HG03442 (cell line): ENCODE data around the gene SCYGR5.
"Not testable (repeated sequence)": the region's sequence is repeated elsewhere in the genome, so short reads cannot be mapped to it uniquely, and the experiment has no call there.

Experiments used
- ATAC-seq: cut with Tn5 transposase; IDR thresholded peaks from one replicate; pipeline ENCODE4 v1.9.1; 2021; ENCODE audit warnings: mild to moderate bottlenecking, moderate library complexity; ENCODE audit not compliant: unreplicated experiment

The SCYGR5 gene

DNA sequence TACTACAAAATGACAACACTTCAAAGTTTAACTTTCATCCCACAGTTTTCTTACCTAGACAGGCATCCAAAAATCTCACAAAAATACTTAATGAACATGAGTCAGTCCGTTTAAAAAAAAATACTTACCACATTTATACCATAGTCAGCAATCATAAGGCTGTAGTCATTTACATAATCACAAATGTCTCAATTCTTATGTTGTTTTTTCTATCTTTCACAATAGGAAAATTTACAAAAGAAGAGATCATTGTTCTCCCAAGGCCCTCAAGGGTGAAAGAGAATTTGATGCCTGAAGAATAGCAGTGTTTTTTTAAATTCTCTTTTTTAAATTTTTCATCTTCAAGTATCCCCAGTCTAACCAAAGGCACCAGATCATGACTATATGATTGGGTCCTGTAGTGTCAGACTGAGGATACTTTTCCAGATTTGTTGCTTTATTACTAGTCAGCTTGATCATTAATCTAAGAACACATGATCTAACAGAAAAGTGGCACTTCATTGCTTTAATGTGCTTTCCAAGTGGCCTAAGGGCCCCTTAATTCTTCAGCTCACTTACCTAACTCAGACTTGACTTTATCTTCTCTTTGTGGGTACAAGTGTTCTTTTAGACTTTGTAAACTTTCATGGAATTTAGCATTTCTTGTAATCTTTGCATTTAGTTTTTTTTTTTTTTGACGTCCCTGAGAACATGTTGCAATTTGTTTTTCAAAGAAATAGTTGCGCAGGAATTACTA lies 4.7 kb downstream of the SCYGR5 start:
- ATAC-seq = no peak

- ATAC-seq = not testable (repeated sequence)
These were observed 7.0 kb downstream of the SCYGR5 start for GRCh38 chr2:227673620-227674019.

- ATAC-seq = no peak
These were observed 7.9 kb downstream of the SCYGR5 start for GRCh38 chr2:227674485-227674884.

- ATAC-seq = no peak
These were observed 11.3 kb downstream of the SCYGR5 start for GRCh38 chr2:227677928-227678327.

GRCh38 chr2:227684258-227684657 lies 17.7 kb downstream of the SCYGR5 start:
- ATAC-seq = no peak

DNA sequence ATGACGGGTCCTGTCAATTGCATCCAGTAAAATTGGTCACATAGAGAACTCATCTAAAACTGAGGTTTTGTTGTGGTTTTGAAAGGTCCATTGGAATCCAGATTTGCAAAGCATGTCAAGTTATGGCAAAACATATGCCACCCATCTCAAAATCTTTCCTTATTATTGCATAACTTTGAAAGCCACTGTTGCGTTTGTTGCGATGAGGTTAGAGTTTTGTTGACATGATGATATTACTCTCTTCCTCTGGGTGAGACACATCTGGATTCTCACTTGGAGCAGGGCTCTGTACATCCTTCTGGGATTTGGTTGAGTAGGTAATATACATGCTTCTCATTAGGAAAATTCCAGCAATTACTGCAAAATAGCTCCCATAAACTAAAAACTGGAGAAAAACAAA lies 20.6 kb downstream of the SCYGR5 start:
- ATAC-seq = no peak

DNA sequence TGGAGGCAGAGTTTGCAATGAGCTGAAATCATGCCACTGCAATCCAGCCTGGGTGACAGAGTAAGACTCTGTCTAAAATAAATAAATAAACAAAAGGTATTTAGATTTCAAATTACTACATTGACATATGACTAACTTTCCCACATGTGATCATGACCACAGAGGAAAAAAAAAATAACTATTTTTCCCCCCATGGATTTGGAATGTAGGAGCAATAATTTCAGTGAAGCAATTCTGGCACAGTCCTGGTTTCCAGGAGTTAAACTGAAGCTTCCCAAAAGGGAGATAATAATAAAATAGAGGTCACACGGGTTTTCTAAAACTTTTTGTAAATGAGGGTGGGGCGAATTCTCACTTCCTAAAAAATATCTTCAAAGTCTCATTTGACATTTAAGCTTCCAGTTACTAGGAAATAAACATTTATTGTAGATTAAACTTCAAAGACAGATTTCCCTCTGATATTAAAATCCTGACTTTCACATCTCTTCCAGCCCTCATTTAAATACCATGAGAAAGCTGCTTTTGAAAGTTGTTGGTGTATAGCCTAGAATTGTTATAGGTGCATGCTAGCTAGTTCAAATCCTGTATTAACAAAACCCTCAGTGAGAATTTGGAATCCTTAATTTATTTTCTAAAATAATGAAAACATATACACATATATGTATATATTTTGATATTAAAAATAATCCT lies 30.5 kb downstream of the SCYGR5 start:
- ATAC-seq = no peak

DNA sequence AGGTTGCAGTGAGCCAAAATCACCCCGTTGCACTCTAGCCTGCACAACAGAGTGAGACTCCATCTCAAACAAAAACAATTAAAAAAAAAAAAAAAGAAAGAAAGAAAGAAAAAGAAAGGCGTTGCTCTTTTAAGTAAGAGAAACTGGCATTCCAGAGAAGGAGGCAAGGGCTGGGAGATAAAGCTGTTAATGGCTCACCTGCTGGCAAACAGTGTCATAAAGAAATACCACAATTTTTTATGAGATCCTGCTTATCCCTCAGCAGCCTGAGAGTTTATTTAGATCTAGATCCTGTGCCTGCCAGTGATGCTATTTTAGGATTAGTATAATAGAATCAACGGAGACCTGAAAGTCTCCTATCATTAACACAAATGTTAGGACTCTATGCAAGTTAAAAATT lies 35.0 kb downstream of the SCYGR5 start:
- no peak for ATAC-seq

- no peak for ATAC-seq
These were observed 36.7 kb downstream of the SCYGR5 start for GRCh38 chr2:227703280-227703732.

DNA sequence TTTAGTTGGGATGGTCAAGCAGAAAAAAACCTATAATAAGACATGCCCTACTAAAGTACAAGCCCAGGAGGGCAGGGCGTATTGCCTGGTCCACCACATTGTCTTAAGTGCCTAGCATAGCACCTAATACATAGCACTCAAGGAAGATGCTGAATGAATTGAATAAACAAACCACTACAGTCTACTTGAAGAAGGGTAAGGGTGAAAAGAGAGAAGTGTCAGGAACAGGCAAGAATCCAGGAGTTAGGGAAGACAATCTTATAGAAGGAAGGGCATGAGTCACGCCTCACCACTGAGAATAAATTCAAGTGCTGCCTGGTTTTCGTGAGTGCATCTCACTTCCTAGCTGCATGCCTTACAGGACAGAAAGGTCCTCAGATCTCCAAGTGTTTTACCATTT lies 37.4 kb downstream of the SCYGR5 start:
- ATAC-seq = no peak

DNA sequence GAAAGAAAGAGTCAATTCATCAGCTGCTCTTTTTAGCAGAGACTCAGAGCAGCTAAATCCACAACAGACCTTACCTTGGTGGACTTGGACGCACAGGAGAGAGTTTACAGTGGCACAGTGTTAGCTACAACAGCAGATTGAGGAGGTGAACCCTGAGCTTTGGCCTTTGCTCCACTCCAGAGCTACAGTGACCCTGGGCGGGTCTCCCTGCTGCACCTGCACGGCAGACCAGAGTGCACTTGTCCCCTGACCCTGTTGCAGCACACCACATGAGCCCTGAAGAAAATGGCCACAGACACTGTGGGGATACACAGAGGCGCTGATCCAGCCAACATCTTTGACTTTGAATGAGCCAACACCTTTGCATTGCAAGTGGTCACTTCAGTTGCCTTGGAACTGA lies 40.3 kb downstream of the SCYGR5 start:
- ATAC-seq = no peak

- no peak for ATAC-seq
These were observed 40.8 kb downstream of the SCYGR5 start for GRCh38 chr2:227707390-227707789.

DNA sequence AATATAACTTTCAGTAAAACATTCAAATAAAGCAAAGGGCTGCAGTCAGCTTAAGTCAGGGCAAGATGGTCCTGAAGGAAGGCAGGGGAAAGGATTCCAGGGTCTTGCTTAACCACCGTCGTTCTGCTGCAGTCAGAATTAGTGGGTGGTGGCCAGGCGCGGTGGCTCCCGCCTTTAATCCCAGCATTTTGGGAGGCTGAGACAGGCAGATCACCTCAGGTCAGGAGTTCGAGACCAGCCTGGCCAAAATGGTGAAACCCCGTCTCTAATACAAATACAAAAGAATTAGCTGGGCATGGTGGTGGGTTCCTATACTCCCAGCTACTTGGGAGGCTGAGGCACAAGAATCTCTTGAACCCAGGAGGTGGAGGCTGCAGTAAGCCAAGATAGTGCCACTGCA lies 44.4 kb downstream of the SCYGR5 start:
- ATAC-seq = no peak

GRCh38 chr2:227713291-227713690 lies 46.7 kb downstream of the SCYGR5 start:
- no peak for ATAC-seq

GRCh38 chr2:227716501-227716900 lies 49.9 kb downstream of the SCYGR5 start:
- ATAC-seq = no peak
